IgD-negative memory B cell (primary cell): ENCODE results near the gene OR2M5. TPM values are rescaled to one million over a fixed set of nuclear protein-coding genes. Genes with fewer than 3 reads are reported as not detected.

ENCODE experiments used
- H3K27ac Mint-ChIP-seq, 3 donors: one replicate each; pipeline ENCODE4 v1.8.0; 2020 to 2022; ENCODE audit warnings: mild to moderate bottlenecking in 3 of 3, mixed read lengths in 3 of 3, moderate library complexity in 1 of 3
- H3K27me3 Mint-ChIP-seq: one replicate; pipeline ENCODE4 v1.8.0; 2021; ENCODE audit warnings: mixed read lengths
- H3K36me3 Mint-ChIP-seq: one replicate; pipeline ENCODE4 v1.8.0; 2020; ENCODE audit warnings: mild to moderate bottlenecking, mixed read lengths
- H3K4me1 Mint-ChIP-seq, 3 donors: one replicate each; pipeline ENCODE4 v1.8.0; 2020 to 2022; ENCODE audit warnings: mixed read lengths in 3 of 3, mild to moderate bottlenecking in 1 of 3
- H3K4me3 Mint-ChIP-seq, 4 donors: one replicate each; pipeline ENCODE4 v1.8.0; 2020 to 2022; ENCODE audit warnings: mild to moderate bottlenecking in 4 of 4, mixed read lengths in 4 of 4, moderate library complexity in 3 of 4
- H3K9me3 Mint-ChIP-seq, 3 donors: one replicate each; pipeline ENCODE4 v1.8.0; 2020 to 2021; ENCODE audit warnings: mixed read lengths in 3 of 3, mild to moderate bottlenecking in 1 of 3
- polyA plus RNA-seq: library from polyadenylated mRNA; unstranded; fragments of 300-500 nt; fragmentation: Illumina TruSeq; gene quantifications from one replicate; pipeline ENCODE4 v1.2.3, GENCODE V29; 2021

Gene OR2M5
- not detected for polyA plus RNA-seq

- H3K36me3 Mint-ChIP-seq, result no peaks in the 10 kb centered on the region
- peaks cover 5 to 9% (median 7%) of the 10 kb centered on the region in 3 donors for H3K4me1 Mint-ChIP-seq
- H3K27me3 Mint-ChIP-seq, result no peaks in the 10 kb centered on the region
- peaks cover 2 to 14% (median 6%) of the 10 kb centered on the region in 3 donors for H3K9me3 Mint-ChIP-seq
- H3K27ac Mint-ChIP-seq, result no peak within 1 kb of the TSS
- H3K4me3 Mint-ChIP-seq, result no peak within 1 kb of the TSS
These were observed at the start of gene OR2M5 for GRCh38 chr1:248144513-248145198. Gene OR2M5 (plus strand): TSS chr1:248145148. CDS start chr1:248145148, 0 bp downstream.

GRCh38 chr1:248098529-248098928 lies 46.4 kb upstream of the OR2M5 start:
- Mint-ChIP-seq H3K4me1 (peaks cover 0 to 2% (median 0%) of the 10 kb centered on the region in 3 donors), H3K36me3 (no peaks in the 10 kb centered on the region), H3K27ac (no peak overlapping the region), H3K27me3 (no peaks in the 10 kb centered on the region), H3K4me3 (no peak overlapping the region), H3K9me3 (peaks cover 0 to 2% (median under 1%) of the 10 kb centered on the region in 3 donors)

- Mint-ChIP-seq H3K36me3 (no peaks in the 10 kb centered on the region), H3K4me1 (no peaks in the 10 kb centered on the region), H3K9me3 (peaks cover 3 to 9% (median 7%) of the 10 kb centered on the region in 3 donors), H3K27ac (no peak overlapping the region), H3K27me3 (no peaks in the 10 kb centered on the region), H3K4me3 (no peak overlapping the region)
These were observed 42.1 kb upstream of the OR2M5 start for GRCh38 chr1:248102847-248103246.

- Mint-ChIP-seq H3K36me3 (no peaks in the 10 kb centered on the region), H3K4me3 (peak overlapping the region in 1 of 4 donors; percentile 41), H3K27ac (no peak overlapping the region), H3K9me3 (peaks cover 6 to 37% (median 20%) of the 10 kb centered on the region in 3 donors), H3K27me3 (no peaks in the 10 kb centered on the region), H3K4me1 (no peaks in the 10 kb centered on the region)
These were observed 33.8 kb upstream of the OR2M5 start for GRCh38 chr1:248111157-248111556.

GRCh38 chr1:248114890-248115289 lies 30.1 kb upstream of the OR2M5 start:
- Mint-ChIP-seq H3K27ac (no peak overlapping the region), H3K4me3 (no peak overlapping the region), H3K4me1 (no peaks in the 10 kb centered on the region), H3K36me3 (no peaks in the 10 kb centered on the region), H3K27me3 (no peaks in the 10 kb centered on the region), H3K9me3 (peaks cover 6 to 25% (median 18%) of the 10 kb centered on the region in 3 donors)

GRCh38 chr1:248127653-248128052 lies 17.3 kb upstream of the OR2M5 start:
- peaks cover 5% of the 10 kb centered on the region for H3K27me3 Mint-ChIP-seq
- peaks cover 3% of the 10 kb centered on the region for H3K36me3 Mint-ChIP-seq
- H3K4me1 Mint-ChIP-seq, result no peaks in the 10 kb centered on the region
- no peak overlapping the region for H3K27ac Mint-ChIP-seq
- peaks cover 10 to 14% (median 13%) of the 10 kb centered on the region in 3 donors for H3K9me3 Mint-ChIP-seq
- no peak overlapping the region for H3K4me3 Mint-ChIP-seq

GRCh38 chr1:248136811-248137210 lies 8.1 kb upstream of the OR2M5 start:
- no peak overlapping the region for H3K4me3 Mint-ChIP-seq
- peaks cover 3% of the 10 kb centered on the region for H3K36me3 Mint-ChIP-seq
- H3K27ac Mint-ChIP-seq, result no peak overlapping the region
- no peaks in the 10 kb centered on the region for H3K4me1 Mint-ChIP-seq
- peaks cover 0 to 14% (median 5%) of the 10 kb centered on the region in 3 donors for H3K9me3 Mint-ChIP-seq
- no peaks in the 10 kb centered on the region for H3K27me3 Mint-ChIP-seq

- no peak overlapping the region for H3K27ac Mint-ChIP-seq
These were observed 4.1 kb upstream of the OR2M5 start for GRCh38 chr1:248140846-248141245.

GRCh38 chr1:248143311-248143710 lies 1.6 kb upstream of the OR2M5 start:
- H3K27me3 Mint-ChIP-seq, result no peaks in the 10 kb centered on the region
- H3K36me3 Mint-ChIP-seq, result no peaks in the 10 kb centered on the region
- H3K4me3 Mint-ChIP-seq, result no peak overlapping the region
- no peaks in the 10 kb centered on the region for H3K4me1 Mint-ChIP-seq
- H3K27ac Mint-ChIP-seq, result no peak overlapping the region
- peaks cover 2 to 13% (median 8%) of the 10 kb centered on the region in 3 donors for H3K9me3 Mint-ChIP-seq

More at GRCh38 chr1:248140846-248141245, 4.1 kb upstream of the OR2M5 start:
- Mint-ChIP-seq H3K9me3 (peaks cover 0 to 5% (median 2%) of the 10 kb centered on the region in 3 donors), H3K27me3 (no peaks in the 10 kb centered on the region), H3K4me3 (no peak overlapping the region), H3K4me1 (no peaks in the 10 kb centered on the region), H3K36me3 (peaks cover 2% of the 10 kb centered on the region)

GRCh38 chr1:248152056-248152827 lies 7.3 kb downstream of the OR2M5 start:
- H3K27ac Mint-ChIP-seq, result peak overlapping the region in 1 of 3 donors; percentile 11
- peaks cover 2% of the 10 kb centered on the region for H3K36me3 Mint-ChIP-seq
- H3K4me3 Mint-ChIP-seq, result no peak overlapping the region
- H3K27me3 Mint-ChIP-seq, result no peaks in the 10 kb centered on the region
- H3K9me3 Mint-ChIP-seq, result peaks cover 0 to 11% (median 0%) of the 10 kb centered on the region in 3 donors
- peaks cover 6 to 9% (median 7%) of the 10 kb centered on the region in 3 donors for H3K4me1 Mint-ChIP-seq

- Mint-ChIP-seq H3K9me3 (peaks cover 0 to 3% (median 2%) of the 10 kb centered on the region in 3 donors), H3K4me1 (peaks cover 0 to 1% (median 0%) of the 10 kb centered on the region in 3 donors), H3K4me3 (no peak overlapping the region), H3K27me3 (no peaks in the 10 kb centered on the region), H3K27ac (no peak overlapping the region), H3K36me3 (peaks cover 2% of the 10 kb centered on the region)
These were observed 11.0 kb downstream of the OR2M5 start for GRCh38 chr1:248155927-248156326.

- Mint-ChIP-seq H3K9me3 (peaks cover 0 to 3% (median 2%) of the 10 kb centered on the region in 3 donors), H3K4me1 (no peaks in the 10 kb centered on the region), H3K27ac (no peak overlapping the region), H3K4me3 (no peak overlapping the region), H3K36me3 (no peaks in the 10 kb centered on the region), H3K27me3 (no peaks in the 10 kb centered on the region)
These were observed 13.8 kb downstream of the OR2M5 start for GRCh38 chr1:248158758-248159157.

GRCh38 chr1:248164031-248164430 lies 19.1 kb downstream of the OR2M5 start:
- Mint-ChIP-seq H3K36me3 (no peaks in the 10 kb centered on the region), H3K4me3 (no peak overlapping the region), H3K27me3 (no peaks in the 10 kb centered on the region), H3K9me3 (no peaks in the 10 kb centered on the region), H3K4me1 (no peaks in the 10 kb centered on the region), H3K27ac (no peak overlapping the region)

- Mint-ChIP-seq H3K27me3 (no peaks in the 10 kb centered on the region), H3K9me3 (no peaks in the 10 kb centered on the region), H3K4me3 (no peak overlapping the region), H3K27ac (no peak overlapping the region), H3K36me3 (no peaks in the 10 kb centered on the region), H3K4me1 (no peaks in the 10 kb centered on the region)
These were observed 20.2 kb downstream of the OR2M5 start for GRCh38 chr1:248165186-248165585.

GRCh38 chr1:248174521-248174920 lies 29.6 kb downstream of the OR2M5 start, which contains the start of gene OR2M2:
Gene OR2M2 (plus strand): TSS chr1:248174821. CDS start chr1:248179986, 5,165 bp downstream.
- H3K4me3 Mint-ChIP-seq, result no peak within 1 kb of the TSS

More at GRCh38 chr1:248174521-248174920, 29.6 kb downstream of the OR2M5 start, which contains the start of gene OR2M2:
- Mint-ChIP-seq H3K4me1 (no peaks in the 10 kb centered on the region), H3K9me3 (no peaks in the 10 kb centered on the region), H3K27me3 (no peaks in the 10 kb centered on the region), H3K36me3 (no peaks in the 10 kb centered on the region), H3K27ac (no peak within 1 kb of the TSS)
